Measurements from ENCODE around the gene BPIFB6.

GRCh38 chr20:33030076-33030475 lies 1.4 kb upstream of the BPIFB6 start:
- TF ChIP-seq, protein P1, sequence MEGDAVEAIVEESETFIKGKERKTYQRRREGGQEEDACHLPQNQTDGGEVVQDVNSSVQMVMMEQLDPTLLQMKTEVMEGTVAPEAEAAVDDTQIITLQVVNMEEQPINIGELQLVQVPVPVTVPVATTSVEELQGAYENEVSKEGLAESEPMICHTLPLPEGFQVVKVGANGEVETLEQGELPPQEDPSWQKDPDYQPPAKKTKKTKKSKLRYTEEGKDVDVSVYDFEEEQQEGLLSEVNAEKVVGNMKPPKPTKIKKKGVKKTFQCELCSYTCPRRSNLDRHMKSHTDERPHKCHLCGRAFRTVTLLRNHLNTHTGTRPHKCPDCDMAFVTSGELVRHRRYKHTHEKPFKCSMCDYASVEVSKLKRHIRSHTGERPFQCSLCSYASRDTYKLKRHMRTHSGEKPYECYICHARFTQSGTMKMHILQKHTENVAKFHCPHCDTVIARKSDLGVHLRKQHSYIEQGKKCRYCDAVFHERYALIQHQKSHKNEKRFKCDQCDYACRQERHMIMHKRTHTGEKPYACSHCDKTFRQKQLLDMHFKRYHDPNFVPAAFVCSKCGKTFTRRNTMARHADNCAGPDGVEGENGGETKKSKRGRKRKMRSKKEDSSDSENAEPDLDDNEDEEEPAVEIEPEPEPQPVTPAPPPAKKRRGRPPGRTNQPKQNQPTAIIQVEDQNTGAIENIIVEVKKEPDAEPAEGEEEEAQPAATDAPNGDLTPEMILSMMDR (IDR thresholded peaks at IDR 0.05), result no peak
- TF ChIP-seq SMC3 (IDR thresholded peaks at IDR 0.05; ENCODE audit: low read depth, low read length) (no peak), RAD21 (IDR thresholded peaks at IDR 0.05; ENCODE audit: low read length) (no peak), SIN3A (IDR thresholded peaks at IDR 0.05; ENCODE audit: borderline replicate concordance, low read depth, low read length) (no peak), REST (IDR thresholded peaks at IDR 0.05; ENCODE audit: low read depth, low read length) (no peak), TEAD4 (IDR thresholded peaks at IDR 0.05; ENCODE audit: borderline replicate concordance, insufficient read depth) (no peak), CHD2 (IDR thresholded peaks at IDR 0.05; ENCODE audit: low read length, partially characterized antibody) (no peak), EP300 (IDR thresholded peaks at IDR 0.05; ENCODE audit: borderline replicate concordance in 1 of 2, low read depth in 1 of 2, low read length in 1 of 2) (no peak), GATA2 (CRISPR knock-in tag; IDR thresholded peaks at IDR 0.05) (no peak)
- TF ChIP-seq, protein P2, sequence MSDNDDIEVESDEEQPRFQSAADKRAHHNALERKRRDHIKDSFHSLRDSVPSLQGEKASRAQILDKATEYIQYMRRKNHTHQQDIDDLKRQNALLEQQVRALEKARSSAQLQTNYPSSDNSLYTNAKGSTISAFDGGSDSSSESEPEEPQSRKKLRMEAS (IDR thresholded peaks at IDR 0.05; ENCODE audit: low read depth), result no peak

Data from SK-N-SH (cell line).